Measurements from ENCODE around the gene STRIP1. TPM values are rescaled to one million over a fixed set of nuclear protein-coding genes. Genes with fewer than 3 reads are reported as not detected.

The STRIP1 gene
- total and polyA plus RNA-seq, 2 donors (not counting 3 experiments of a cell fraction or from before 2014, with no cell fraction given) = 26.2 to 42.1 TPM

DNA sequence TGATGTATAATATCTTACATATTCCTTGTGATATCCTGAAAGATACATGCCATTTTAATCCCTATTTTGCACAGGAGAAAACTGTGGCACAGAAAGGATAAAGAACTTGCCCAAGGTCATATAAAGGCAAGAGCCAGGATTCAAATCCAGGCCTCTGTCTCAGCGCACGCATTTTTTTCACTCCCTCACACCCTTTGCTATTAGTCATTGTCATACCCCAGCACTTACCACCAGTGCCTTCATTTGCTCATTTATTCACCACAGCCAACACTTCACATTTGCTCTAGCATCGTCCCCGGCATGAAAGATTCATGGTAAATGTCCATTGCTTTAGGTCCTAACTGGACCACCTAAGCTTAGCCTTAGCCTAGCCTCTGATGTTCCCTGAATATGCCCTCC lies 21.9 kb downstream of the STRIP1 start:
- CTCF ChIA-PET = interaction anchor here (1.3 kb wide), 1 partner anchor 439 kb away, joined by 3 read pairs; no protein-coding TSS in a partner anchor
- BruUV-seq (replicated peaks) = no TSS peak
- POLR2A ChIA-PET = no interaction called here
- Histone ChIP-seq H3K79me2 (ENCODE audit: control insufficient read depth, insufficient read depth, low read length) (no peaks in the 10 kb centered on the region), H3K9me1 (replicated peaks; ENCODE audit: control insufficient read depth, extremely low read depth, insufficient read depth, low read length) (no peaks in the 10 kb centered on the region), H3K27me3 (ENCODE audit: control insufficient read depth in 2 of 2, insufficient read depth in 2 of 2, low read length in 2 of 2) (no peaks in the 10 kb centered on the region), H3K9me3 (replicated peaks; ENCODE audit: control insufficient read depth, insufficient read depth, low read length) (no peaks in the 10 kb centered on the region), H3K4me2 (ENCODE audit: insufficient read depth, low read length) (no peak overlapping the region), H3K36me3 (ENCODE audit: control insufficient read depth in 2 of 2, extremely low read depth in 1 of 2, insufficient read depth in 2 of 2, low read length in 2 of 2) (peaks cover 21 to 49% of the 10 kb centered on the region in 2 experiments), H3K9ac (replicated peaks; ENCODE audit: extremely low read depth, insufficient read depth, low read length) (no peak overlapping the region), H3K27ac (ENCODE audit: insufficient read depth, low read depth, low read length) (no peak overlapping the region), H2AFZ (ENCODE audit: low read depth, low read length) (no peak overlapping the region), H3K4me3 (replicated peaks in 1 of 3; ENCODE audit: insufficient read depth in 1 of 3, low read depth in 1 of 3, low read length in 3 of 3) (no peak overlapping the region), H4K20me1 (replicated peaks; ENCODE audit: control insufficient read depth, extremely low read depth, insufficient read depth, low read length) (no peaks in the 10 kb centered on the region), H3K4me1 (ENCODE audit: control insufficient read depth, extremely low read depth, insufficient read depth, low read length) (no peaks in the 10 kb centered on the region)
- FAIRE-seq (no peak), DNase-seq (ENCODE audit: low read depth, low spot score) (no peak)
- TF ChIP-seq EZH2 (IDR thresholded peaks at IDR 0.05; ENCODE audit: borderline replicate concordance, low read depth, low read length, severe bottlenecking) (no peak), POLR2A (IDR thresholded peaks at IDR 0.05; ENCODE audit: low read depth, low read length) (no peak), FOS (IDR thresholded peaks at IDR 0.05; ENCODE audit: borderline replicate concordance, insufficient read depth, low read length) (no peak), POLR2AphosphoS5 (IDR thresholded peaks at IDR 0.05; ENCODE audit: insufficient read depth, low read depth, low read length) (no peak), GATA2 (IDR thresholded peaks at IDR 0.05; ENCODE audit: insufficient read depth, insufficient read length, low read depth, low read length) (no peak), CTCF (IDR thresholded peaks at IDR 0.05; ENCODE audit: extremely low read depth in 1 of 2, insufficient read depth in 1 of 2, low read depth in 1 of 2, low read length in 2 of 2) (no peak), MYC (IDR thresholded peaks at IDR 0.05; ENCODE audit: low read depth, low read length) (no peak), JUN (IDR thresholded peaks at IDR 0.05; ENCODE audit: borderline replicate concordance, insufficient read depth, insufficient read length, low read depth) (no peak)
- TF ChIP-seq, protein P1, sequence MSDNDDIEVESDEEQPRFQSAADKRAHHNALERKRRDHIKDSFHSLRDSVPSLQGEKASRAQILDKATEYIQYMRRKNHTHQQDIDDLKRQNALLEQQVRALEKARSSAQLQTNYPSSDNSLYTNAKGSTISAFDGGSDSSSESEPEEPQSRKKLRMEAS (IDR thresholded peaks at IDR 0.05; ENCODE audit: insufficient read depth, insufficient read length) = no peak
- intact Hi-C loops (cut with micrococcal nuclease) (no loop called here), dilution Hi-C loops (cut with MboI; ENCODE audit: extremely low pct_ligation_motif_present, low sequenced_read_pairs) (no loop called here)

Data from endothelial cell of umbilical vein (primary cell).